Fibroblast of the aortic adventitia (primary cell): ENCODE results near the gene PARVG. TPM values are rescaled to one million over a fixed set of nuclear protein-coding genes. Genes with fewer than 3 reads are reported as not detected.

Experiments used
- DNase-seq: peaks from one replicate; pipeline ENCODE4 v3.0.0-alpha.2; 2010; ENCODE audit warnings: low read depth
- H3K4me3 ChIP-seq: 2 replicates; pipeline ENCODE4 v1.5.1; 2011; ENCODE audit warnings: low read depth, mild to moderate bottlenecking, control low read depth, low read length, moderate library complexity
- CTCF ChIP-seq: IDR thresholded peaks from 2 replicates; pipeline ENCODE4 v1.5.1; 2011; ENCODE audit warnings: mild to moderate bottlenecking, low read length, control low read depth, inconsistent platforms; ENCODE audit not compliant: insufficient read depth
- total RNA-seq: library from RNA; depleted of rRNA; stranded (reverse); fragments of >200 nt; gene quantifications from 2 replicates; pipeline ENCODE4 v1.2.3, GENCODE V29; 2012; ENCODE audit warnings: low replicate concordance

Gene PARVG
- not detected in 2 replicates for total RNA-seq

- no peak for TF ChIP-seq CTCF
- no peak within 1 kb of the TSS for H3K4me3 ChIP-seq
- no peak for DNase-seq
Measured at GRCh38 chr22:44180706-44181032, at the start of gene PARVG. PARVG (plus strand) TSS chr22:44180925; CDS start chr22:44183330, 2,405 bp downstream.

GRCh38 chr22:44131412-44131811 is 49.3 kb upstream of the PARVG start:
- no peak for TF ChIP-seq CTCF
- DNase-seq: no peak
- no peak overlapping the region for H3K4me3 ChIP-seq

- no peak for TF ChIP-seq CTCF
- H3K4me3 ChIP-seq: no peak overlapping the region
- DNase-seq: no peak
Measured at GRCh38 chr22:44131989-44132685, 48.6 kb upstream of the PARVG start.

- no peak for DNase-seq
- no peak overlapping the region for H3K4me3 ChIP-seq
- no peak for TF ChIP-seq CTCF
Measured at GRCh38 chr22:44132724-44133123, 48.0 kb upstream of the PARVG start.

GRCh38 chr22:44133161-44133560 is 47.6 kb upstream of the PARVG start:
- H3K4me3 ChIP-seq: no peak overlapping the region
- no peak for TF ChIP-seq CTCF
- DNase-seq: peak; percentile 77

GRCh38 chr22:44133901-44134571 is 46.7 kb upstream of the PARVG start:
- no peak for TF ChIP-seq CTCF
- peak; percentile 85 for DNase-seq
- H3K4me3 ChIP-seq: no peak overlapping the region
